Measurements from ENCODE around the gene AOAH.

Gene AOAH

DNA sequence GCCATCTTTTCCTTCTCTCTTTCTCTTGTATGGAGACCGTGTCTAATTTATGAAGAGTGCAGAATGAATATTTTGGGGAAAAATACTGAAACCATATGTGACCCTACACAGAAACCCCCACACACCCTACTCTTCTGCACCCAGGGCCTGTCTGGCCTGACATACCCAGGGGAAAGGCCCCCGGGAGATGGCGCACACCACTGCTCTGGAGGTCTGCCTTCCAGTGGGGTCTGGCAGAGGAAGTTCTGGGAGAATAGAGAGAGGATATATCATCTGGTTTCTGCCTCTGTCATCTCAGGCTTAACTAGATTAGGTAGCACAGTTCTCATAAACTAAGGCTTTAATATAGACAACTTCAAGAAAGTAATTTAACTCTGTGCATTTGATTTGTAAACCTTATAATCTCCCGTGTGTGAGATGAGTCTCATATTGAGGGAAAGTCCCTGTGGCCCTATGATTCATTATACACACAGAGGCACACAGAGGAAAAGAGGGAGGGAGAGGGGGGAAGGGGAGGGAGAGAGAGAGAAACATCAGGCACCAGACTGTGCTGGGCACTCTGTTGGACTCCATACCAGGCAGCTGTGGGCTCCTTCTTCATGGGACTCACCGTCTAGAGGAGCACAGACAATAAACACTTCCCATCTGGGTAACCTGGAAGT is 123.3 kb downstream of the AOAH start:
- DNase-seq (ENCODE audit: low spot score) = no peak

DNA sequence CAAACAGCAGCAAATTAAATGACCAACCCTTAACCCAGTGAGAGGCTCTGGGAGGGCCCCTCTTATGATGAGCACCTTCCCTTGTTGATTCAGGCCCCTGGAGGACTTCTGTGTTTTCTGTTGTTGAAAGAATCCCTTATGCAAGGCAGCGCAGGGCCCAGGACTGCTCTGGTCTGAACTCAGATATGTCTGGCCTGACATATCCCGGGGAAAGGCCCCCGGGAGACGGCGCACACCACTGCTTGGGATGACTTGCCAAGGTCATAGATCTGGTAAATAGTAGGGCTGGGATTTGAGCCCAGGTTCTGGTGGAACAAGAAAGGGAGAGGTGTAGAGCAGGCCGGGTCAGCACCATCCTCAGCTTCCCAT is 124.0 kb downstream of the AOAH start:
- DNase-seq (ENCODE audit: low spot score) = no peak

DNA sequence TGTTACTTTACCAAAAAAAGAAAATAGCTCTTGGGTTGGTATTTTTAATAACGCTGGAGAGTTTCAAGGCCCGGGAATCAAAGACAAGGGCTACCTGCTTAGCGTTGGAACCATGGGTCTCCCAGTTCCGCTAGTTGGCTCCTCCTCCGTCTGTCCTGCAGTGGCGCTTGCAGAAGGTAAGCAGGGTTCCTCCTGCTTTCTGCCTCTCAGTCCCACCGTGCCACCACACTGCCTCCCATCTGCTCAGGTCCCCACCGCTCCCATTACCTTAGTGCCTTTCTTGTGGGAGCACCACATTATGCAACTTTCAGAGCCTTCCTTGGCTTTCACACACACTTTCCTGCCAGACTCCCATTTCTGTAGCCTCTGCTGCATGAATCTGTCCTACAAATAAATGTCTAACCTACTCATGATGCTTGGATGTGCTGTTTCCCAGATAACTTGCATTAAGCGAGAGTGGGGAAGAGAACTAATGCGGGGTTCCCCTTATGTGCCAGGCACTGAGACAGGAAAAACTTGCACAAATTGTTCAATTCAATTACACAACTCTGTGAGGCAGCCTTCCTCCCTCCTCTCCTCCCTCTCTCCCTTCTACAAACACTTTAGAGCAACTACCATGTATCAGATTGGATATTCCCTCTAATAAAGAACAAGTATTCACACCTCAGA is 124.5 kb downstream of the AOAH start:
- no peak for DNase-seq (ENCODE audit: low spot score)

DNA sequence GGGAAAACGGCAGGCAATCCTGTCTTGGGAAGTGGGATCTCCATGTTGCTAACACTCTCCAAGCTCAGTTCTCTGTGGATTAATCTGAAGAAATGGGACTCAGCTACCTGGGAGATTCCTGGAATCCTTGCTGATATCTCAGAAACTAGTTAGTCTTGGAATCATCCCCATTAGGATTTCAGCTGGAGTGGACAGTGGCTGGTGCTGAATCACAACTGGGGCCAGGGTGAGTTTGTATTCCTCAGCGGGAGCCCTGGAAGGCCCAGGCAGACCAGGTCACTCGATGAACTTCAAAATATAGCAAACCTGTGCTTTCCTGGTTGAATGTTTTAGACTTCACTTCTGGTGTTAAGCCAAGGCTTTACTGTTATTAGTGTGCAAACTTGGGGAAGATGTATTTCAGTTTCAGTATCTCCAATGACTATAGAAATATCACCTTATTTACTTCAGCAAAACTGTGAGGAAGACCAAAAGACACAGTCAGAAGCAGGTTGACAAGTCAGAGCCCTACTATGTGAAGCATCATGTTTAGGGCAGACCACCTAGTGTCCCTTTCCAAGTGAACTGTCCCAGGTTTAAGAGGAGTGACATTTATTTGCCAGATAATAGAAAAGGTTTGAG is 126.1 kb downstream of the AOAH start:
- DNase-seq (ENCODE audit: low spot score) = no peak

DNA sequence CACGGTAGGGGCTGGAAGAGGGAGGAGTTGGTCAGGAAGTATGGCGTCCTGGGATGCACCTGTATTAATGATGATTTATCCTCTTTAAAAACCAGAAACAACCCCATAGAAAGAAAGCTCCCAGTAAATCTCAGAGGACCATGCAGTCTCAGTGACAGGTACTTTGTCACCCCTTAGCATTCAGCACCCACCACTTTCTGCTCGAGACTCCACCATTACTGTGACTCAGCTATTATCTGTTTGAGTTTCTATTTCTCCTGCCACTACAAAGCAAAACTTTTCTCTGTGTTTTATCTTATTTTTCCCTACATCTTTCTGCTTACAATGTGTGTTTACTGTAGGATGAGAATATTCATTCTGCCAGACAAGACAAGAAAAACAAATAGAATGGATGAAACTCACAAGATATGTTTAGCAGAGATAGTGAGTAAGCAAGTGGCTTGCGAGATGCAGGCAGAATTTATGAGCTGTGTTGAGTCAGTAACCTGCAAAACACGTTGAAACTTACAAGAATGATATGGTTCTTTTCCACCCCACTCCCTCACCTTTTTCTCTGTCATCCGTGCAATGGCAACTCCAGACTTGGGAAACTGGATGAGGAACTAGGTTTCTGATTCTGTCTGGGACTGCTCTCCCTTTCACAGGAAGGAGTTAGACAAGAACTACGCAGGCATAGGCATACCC is 127.1 kb downstream of the AOAH start:
- DNase-seq (ENCODE audit: low spot score) = no peak

DNA sequence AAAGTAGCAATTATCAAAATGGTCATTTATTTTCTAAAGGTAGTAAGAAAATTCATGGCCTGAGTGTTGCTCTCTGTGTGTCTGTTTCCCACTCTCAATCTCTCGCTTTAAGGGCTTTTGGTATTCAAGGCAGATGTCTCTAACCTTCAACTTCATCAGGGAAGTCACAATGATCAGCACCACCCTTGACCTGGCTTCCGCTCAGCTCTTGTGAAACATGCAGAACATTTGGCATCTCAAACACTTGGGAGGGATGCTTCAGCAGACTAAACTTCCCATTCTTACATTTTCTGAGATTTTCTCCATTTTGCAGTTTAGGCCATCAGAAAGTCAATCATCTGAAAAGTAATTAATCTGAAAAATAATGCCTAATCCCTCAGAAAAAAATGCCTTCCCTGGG is 129.8 kb downstream of the AOAH start:
- DNase-seq (ENCODE audit: low spot score) = no peak

DNA sequence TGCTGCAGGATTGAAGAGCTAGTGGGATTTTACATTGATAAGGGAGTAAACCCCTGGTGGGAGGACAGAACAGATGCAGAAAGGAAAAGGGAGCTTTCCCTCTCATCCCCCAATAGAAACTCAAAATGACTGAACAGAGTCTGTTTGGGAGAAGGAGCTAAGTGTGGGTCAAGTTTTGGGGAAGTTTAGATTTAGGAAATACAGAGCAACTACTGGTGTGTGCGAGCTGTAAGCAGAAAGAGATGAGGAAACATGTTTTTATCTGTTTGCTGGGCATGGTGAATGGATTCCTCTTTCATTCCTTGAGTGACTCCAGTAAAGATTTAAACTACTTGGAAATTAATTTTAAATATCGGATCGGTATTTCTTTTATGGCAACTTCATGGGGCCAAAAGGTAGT is 132.7 kb downstream of the AOAH start:
- no peak for DNase-seq (ENCODE audit: low spot score)

DNA sequence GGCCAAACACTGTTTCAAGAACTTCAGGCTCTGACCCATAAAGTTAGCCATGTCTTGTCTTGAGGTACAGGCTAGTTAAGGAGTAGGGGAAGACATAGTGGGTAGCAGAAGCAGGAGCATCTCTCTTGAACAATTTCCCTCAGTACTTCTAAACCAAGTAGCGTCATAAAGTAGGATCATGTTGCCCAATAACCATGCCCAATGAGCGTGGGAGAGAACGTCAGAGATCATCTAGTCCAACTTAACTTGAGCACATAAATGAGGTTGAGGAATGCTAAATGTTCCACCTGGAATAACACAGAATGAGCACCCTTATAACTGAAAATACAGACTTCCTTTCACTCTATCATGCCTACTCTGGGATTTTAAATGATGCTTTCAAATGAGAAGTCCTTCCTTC is 134.9 kb downstream of the AOAH start:
- DNase-seq (ENCODE audit: low spot score) = no peak

DNA sequence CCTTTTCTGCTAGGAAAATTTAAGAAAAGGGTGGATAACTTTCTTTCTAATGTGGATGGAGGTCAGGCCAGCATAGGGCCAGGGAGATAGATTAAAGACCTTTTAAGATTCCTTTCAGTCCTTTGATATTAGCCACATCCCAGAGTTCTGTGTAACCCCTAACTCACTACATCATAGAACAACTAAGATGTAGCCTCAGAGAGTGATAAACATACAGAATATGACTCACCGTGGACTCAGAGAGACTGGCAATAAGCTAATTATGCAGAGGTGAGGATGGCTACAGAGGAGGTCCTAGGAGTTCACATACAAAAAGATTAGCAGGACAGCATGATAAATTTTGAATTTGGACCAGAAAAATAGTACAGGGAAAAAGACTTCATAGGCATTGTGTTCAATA is 141.0 kb downstream of the AOAH start:
- no peak for DNase-seq (ENCODE audit: low spot score)

DNA sequence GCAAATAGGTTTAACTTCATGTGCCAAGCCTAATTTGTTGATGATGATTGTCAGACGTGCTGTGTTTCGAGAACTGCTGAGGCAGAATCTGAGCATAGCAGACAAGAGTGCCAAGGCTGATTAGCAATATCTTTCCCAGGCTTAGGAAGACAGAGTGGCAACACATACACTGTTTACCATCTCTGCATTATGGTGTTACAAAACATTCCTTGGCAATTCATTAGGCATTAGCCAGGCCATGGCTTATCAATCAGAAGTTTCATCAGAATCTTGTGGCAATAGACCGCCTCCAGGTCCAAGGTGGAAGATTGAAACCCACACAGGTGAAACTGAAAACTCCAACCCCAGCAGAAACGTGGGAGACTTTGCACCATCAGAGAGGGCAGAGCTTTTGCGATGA is 148.5 kb downstream of the AOAH start:
- no peak for DNase-seq (ENCODE audit: low spot score)

DNA sequence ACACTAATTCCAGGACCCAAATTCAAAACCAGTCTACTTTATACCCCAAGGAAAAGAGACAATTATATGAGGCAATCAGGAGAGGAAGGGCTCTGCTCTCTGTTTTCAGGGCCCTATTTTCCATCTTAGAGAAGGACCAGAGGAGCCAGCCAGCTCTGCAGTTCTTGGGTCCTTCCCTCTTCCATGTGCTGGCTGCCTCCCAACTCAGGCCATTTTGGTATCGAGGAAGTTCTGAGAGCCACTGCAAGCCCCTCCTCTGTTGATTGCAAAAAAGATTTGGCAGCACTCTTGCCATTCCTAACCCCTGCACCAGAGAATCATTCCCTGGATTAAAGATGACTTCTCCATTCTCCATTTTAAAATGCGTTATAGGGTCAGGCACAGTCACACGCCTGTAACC is 151.2 kb downstream of the AOAH start:
- DNase-seq (ENCODE audit: low spot score) = no peak

DNA sequence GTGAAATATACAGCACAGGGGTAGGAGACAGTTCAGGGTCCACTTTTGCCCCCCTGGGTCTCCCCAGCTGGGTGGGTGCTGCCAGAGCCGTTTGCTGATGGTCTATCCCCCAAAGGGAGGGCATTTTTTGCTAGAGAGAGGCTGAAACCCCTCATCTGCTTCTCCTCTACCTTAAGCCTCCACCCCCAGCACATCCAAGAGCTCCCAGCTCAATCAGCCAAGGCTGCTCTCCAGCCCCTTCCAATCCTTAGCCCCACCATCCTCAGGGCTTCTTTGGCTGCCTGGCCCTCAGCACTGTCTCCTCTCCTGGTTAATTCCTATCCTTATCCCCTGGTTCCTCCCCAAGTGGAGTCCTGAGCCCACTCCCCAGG is 153.1 kb downstream of the AOAH start:
- no peak for DNase-seq (ENCODE audit: low spot score)

DNA sequence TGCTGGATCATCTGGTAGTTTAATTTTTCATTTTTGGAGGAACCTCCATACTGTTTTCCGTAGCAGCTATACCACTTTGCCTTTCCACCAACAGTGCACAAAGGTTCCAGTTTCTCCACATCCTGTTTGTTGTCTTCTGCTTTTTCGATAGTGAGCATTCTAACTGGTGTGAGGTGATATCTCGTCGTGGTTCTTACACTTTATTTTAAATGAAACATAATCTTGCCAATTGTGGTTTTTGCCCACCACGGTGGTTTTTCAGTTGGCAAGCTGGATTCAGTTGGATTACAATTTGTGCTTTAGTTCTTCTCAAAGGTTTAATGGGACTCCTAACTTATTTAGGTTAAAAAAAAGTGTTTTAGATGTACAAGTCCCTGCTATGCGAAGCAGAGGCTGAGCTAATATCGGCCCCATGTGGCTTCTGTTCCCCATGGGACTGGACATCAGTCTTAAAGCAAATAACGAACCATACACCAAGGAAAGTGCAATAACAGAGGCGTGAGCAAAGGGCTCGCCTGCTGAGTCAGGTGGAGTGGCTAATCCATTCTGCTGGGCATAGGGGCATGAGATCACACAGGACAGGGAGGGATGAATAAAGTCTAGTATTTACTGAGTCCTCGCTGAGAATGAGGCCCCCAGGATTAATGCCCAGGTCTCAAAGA is 153.6 kb downstream of the AOAH start:
- no peak for DNase-seq (ENCODE audit: low spot score)

DNA sequence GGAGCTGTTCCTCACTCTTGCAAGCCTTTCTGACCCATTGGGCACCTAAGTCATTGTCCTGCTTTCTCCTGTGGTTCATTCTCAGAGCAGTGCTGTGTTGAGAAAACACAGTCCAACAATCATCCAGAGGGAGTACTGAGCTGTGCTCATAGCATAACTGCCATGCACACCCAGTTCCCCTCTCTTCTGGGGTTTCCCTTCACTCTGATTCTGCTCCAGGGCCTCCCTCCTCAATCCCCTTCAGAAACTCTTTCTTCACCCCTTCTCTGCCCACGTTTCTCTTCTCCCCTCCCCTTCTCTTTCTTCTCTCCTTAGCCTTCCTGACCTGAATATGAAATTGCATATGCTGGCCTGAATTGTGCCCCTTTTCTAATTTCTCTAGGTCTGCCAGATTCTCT is 155.8 kb downstream of the AOAH start:
- DNase-seq (ENCODE audit: low spot score) = no peak

DNA sequence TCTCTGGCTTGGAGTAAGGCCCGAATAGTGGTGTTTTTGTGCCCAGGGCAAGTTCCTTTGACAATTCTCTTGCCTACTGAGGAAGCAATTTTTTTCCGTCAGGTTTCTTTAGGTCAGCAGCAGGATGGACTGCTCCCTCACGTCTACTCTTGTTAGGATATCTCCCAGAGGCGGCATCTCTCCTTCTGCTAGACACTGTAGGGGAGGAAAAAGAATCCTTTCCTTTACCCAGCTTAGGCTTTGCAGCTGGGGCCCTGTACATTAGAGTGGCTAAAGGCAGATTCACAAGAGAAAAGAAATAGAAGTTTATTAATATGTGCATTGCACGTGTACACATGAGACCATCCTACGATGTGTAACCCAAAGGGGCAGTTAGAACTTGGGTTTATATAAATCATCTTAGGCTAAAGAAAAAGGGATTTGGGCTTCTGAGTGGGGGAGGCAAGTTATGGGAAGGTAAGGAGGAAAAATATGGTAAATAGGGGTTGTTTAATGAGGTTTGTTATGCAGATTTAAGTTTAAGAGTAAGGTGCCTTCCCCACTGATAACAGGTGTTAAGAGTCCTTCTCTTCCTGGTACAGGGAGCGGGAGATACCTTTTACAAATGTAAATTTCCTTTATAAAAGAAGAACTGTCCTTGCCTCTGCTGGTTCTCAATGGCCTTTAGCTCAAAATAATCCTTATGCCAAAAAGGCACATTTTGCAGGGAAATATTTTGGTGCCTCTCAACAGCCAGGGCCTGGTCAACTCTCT is 156.4 kb downstream of the AOAH start:
- DNase-seq (ENCODE audit: low spot score) = no peak

DNA sequence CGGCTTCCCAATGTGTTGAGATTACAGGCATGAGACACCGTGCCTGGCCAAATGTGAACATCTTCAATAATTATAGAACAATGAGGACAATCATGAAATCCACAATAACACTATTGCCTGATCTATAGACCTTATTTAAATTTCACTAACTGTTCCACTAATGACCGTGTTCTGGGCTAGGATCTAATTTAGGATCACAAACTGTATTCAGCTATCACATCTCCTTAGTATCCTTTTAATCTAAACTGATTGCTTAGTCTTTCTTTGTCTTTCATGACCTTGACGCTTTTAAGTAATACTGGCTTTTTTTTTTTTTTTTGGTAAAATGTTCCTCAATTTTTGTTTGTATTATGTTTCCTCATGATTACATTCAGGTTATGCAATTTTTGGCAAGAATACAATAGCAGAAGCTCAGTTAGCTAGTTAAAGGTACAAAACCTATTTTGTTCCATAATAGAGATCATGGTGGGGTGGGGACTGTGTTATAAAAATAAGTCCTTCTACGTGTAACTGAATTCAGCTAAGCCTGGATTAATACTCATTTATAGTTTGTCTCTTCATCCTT is 158.4 kb downstream of the AOAH start:
- no peak for DNase-seq (ENCODE audit: low spot score)

DNA sequence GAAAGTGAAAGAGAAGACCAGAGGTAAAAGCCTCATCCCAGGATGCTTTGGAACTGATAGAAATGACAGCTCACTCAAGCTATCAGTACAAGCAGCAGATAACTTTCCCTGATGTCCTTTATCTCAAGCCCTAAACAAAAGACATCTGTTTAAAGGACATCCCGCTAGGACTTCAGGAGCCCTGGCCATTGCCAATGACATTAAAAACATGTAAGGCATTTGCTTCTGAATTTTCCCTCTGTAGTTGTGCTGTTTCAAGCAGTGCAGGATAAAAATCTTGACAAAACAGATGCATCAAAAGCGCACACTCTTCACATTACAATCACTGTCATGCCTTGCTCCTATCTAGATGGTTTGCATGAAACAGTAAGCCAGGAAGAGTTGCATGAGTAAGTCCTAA is 159.8 kb downstream of the AOAH start:
- DNase-seq (ENCODE audit: low spot score) = no peak

DNA sequence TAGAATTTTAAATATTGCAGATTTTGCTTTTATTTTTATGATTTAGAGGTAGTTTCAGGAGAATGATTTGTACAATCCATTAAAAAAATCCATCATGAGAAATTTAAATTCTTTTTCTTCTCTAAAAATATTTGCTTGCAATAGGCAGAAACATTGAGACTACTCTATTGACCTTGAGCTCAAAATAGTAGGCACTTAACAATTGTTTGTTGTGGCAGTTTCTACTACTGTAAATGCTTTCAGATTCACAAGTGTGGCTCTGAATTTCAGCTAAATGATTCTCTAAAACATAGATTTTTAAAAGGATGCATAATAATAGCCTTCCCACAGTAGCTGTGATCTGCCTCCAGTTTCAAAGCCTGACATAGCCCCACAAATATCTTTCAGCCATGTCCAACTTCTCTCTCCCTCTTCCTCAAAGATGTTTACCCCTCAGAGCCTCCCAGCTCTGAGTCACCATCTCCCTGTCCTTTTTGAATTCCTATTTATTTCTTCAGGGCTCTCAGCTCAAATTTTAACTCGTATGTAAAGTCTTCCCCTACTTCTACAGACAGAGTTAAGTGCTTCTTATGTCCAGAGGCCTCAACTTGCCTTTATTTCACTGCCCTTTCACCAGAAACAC is 160.5 kb downstream of the AOAH start:
- DNase-seq (ENCODE audit: low spot score) = no peak

DNA sequence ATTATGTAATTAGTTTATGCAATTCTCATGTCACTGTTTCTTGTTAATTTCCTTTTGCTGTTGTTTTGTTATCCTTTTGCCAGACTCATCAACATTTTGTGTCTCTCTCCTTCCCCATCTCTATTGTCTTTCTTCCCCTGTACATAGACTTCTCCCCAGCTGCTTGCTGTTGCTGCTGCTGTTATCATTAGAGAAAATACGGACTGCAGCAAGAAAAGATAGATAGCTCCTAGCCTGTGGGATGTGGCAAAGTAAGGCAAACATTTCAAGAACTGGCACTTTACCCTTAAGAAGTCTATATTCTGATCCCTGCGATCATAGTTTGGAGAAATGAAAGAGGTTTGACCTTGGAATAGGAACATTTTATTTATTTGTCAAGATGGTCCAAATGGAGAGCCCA is 162.2 kb downstream of the AOAH start:
- no peak for DNase-seq (ENCODE audit: low spot score)

DNA sequence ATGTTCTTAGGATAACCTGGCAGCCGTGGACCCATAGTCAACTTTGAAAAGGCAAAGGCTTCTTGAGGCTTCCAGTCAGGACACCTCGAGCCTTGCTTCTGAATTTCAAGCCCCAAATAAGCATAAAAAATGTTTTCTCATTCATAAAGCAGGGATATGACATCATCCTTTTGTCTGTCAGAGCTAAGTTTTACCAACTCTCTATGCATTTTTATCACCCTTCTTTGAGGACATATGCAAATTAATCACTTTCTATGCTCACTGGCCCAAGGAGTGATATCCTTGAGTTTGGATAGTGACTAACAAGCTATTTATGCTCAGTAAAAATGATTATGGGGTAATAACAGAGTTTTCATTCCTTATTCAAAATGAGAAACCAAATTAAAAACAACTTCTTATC is 175.3 kb downstream of the AOAH start:
- DNase-seq (ENCODE audit: low spot score) = no peak

DNA sequence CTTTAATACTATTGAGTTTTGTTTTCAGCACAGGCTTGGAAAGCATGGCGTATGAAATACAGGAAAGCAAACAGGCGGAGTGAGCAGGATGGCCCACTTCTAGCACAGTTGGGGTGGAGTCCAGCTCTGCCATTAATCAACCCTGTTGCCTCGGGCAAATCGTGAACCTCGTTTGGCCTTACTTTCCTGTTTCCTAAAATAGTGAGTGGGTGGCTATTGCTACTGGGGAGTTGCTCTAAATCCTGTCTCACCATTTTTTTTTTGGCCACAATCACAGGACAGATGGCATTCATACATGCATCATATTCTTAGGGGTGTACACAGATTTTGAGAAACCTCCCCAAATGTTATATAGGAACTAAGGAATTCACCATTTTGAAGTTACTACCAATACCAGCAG is 176.9 kb downstream of the AOAH start:
- DNase-seq (ENCODE audit: low spot score) = no peak

Data from CD4-positive, alpha-beta T cell treated with Interleukin-15 for 4 hours (primary cell).